H1 (cell line): ENCODE data around the gene CDH12. TPM values are rescaled to one million over a fixed set of nuclear protein-coding genes. Genes with fewer than 3 reads are reported as not detected.

ENCODE experiments used
- CTCF ChIA-PET: fragments of 300-600 bp; sonication (Branson Sonifier 250); formaldehyde crosslinking; loops from one replicate; lab custom pipeline; 2021; ENCODE audit not compliant: partially characterized antibody; lab: Charles Lee
- POLR2A ChIA-PET: fragments of 300-600 bp; sonication (Branson Sonifier 250); formaldehyde crosslinking; loops from one replicate; lab custom pipeline; 2021; ENCODE audit warnings: inconsistent platforms; ENCODE audit not compliant: partially characterized antibody; lab: Charles Lee
- DNase-seq, 2 experiments: peaks; one replicate each; pipeline versions ENCODE4 v3.0.0 to v3.0.0-alpha.2; 2010 to 2022; ENCODE audit warnings: low spot score in 2 of 2, low read depth in 1 of 2, mixed read lengths in 1 of 2
- FAIRE-seq: peaks from 2 replicates; lab custom pipeline; 2011; peaks lifted over from hg19 to GRCh38; lab: Jason Lieb, UNC
- H2AFZ ChIP-seq: 2 replicates; pipeline ENCODE4 v1.8.1; 2012; ENCODE audit warnings: low read length, inconsistent platforms
- H2AK5ac ChIP-seq: 2 replicates; pipeline ENCODE4 v1.6.1; 2013; ENCODE audit warnings: low read depth, low read length
- H2BK120ac ChIP-seq: replicated peaks from 2 replicates; pipeline ENCODE3; 2013; ENCODE audit warnings: low read depth, low read length, inconsistent platforms
- H2BK12ac ChIP-seq: 2 replicates; pipeline ENCODE4 v1.6.1; 2013; ENCODE audit warnings: low read depth, low read length
- H2BK15ac ChIP-seq: 2 replicates; pipeline ENCODE4 v1.6.1; 2013; ENCODE audit warnings: low read length
- H2BK20ac ChIP-seq: 2 replicates; pipeline ENCODE4 v1.6.1; 2013; ENCODE audit warnings: low read length
- H2BK5ac ChIP-seq: 2 replicates; pipeline ENCODE4 v1.6.1; 2013; ENCODE audit warnings: low read depth, low read length
- H3K14ac ChIP-seq: 2 replicates; pipeline ENCODE4 v1.6.1; 2013; ENCODE audit warnings: inconsistent platforms; ENCODE audit not compliant: insufficient read length
- H3K18ac ChIP-seq: 2 replicates; pipeline ENCODE4 v1.6.1; 2013; ENCODE audit warnings: low read length; ENCODE audit errors: extremely low read depth
- H3K23ac ChIP-seq: 2 replicates; pipeline ENCODE4 v1.6.1; 2013; ENCODE audit warnings: inconsistent platforms; ENCODE audit not compliant: insufficient read length
- H3K23me2 ChIP-seq: 2 replicates; pipeline ENCODE4 v1.6.1; 2013; ENCODE audit warnings: low read depth, low read length
- H3K27ac ChIP-seq: 2 replicates; pipeline ENCODE4 v1.6.1; 2011; ENCODE audit warnings: low read depth, low read length, inconsistent platforms
- H3K27me3 ChIP-seq, 4 experiments: replicated peaks in 1 of 4; 1 replicate in 1 of 4; 2 replicates in 3 of 4; pipeline versions ENCODE4 v1.6.1 to v1.8.1; 2011 to 2013; ENCODE audit warnings: low read length in 3 of 4, mild to moderate bottlenecking in 3 of 4, inconsistent platforms in 2 of 4, mixed read lengths in 2 of 4, moderate library complexity in 1 of 4; ENCODE audit not compliant: control insufficient read depth in 3 of 4, insufficient read depth in 3 of 4; ENCODE audit errors: extremely low read depth in 1 of 4
- H3K36me3 ChIP-seq, 4 experiments: 2 replicates each; pipeline versions ENCODE4 v1.6.1 to v1.8.1; 2011 to 2013; ENCODE audit warnings: mild to moderate bottlenecking in 4 of 4, low read length in 3 of 4, moderate library complexity in 2 of 4, control low read depth in 1 of 4, inconsistent platforms in 1 of 4; ENCODE audit not compliant: insufficient read depth in 4 of 4, control insufficient read depth in 2 of 4
- H3K4ac ChIP-seq: replicated peaks from 2 replicates; pipeline ENCODE3; 2013; ENCODE audit warnings: low read length, low read depth, mixed read lengths, inconsistent platforms; ENCODE audit not compliant: insufficient read length
- H3K4me1 ChIP-seq, 4 experiments: replicated peaks in 1 of 4; 1 replicate in 1 of 4; 2 replicates in 3 of 4; pipeline versions ENCODE4 v1.6.1 to v1.8.1; 2011 to 2013; ENCODE audit warnings: low read length in 3 of 4, inconsistent platforms in 2 of 4, mixed read lengths in 1 of 4; ENCODE audit not compliant: insufficient read depth in 4 of 4, control insufficient read depth in 3 of 4
- H3K4me2 ChIP-seq, 2 experiments: 2 replicates each; pipeline versions ENCODE4 v1.6.1 to v1.8.1; 2011 to 2013; ENCODE audit warnings: low read depth in 2 of 2, low read length in 2 of 2, control low read depth in 1 of 2, inconsistent platforms in 1 of 2, mild to moderate bottlenecking in 1 of 2; ENCODE audit not compliant: insufficient read depth in 1 of 2
- H3K4me3 ChIP-seq, 4 experiments: fragments of 200-600, 300-600 bp in 1 of 4; sonication (generic), shearing (Covaris generic), sonication (Bioruptor Twin) in 1 of 4; 2 replicates each; pipeline versions ENCODE4 v1.5.1 to v1.8.1; 2011 to 2016; ENCODE audit warnings: low read length in 4 of 4, low read depth in 3 of 4, control low read depth in 2 of 4, inconsistent platforms in 2 of 4, mild to moderate bottlenecking in 2 of 4, mixed read lengths in 1 of 4, moderate library complexity in 1 of 4; ENCODE audit not compliant: insufficient read depth in 2 of 4; ENCODE audit errors: extremely low read depth in 1 of 4
- H3K56ac ChIP-seq: replicated peaks from 2 replicates; pipeline ENCODE3; 2013; ENCODE audit warnings: low read depth, mild to moderate bottlenecking, mixed read lengths, low read length, inconsistent platforms; ENCODE audit not compliant: insufficient read length
- H3K79me1 ChIP-seq: 2 replicates; pipeline ENCODE4 v1.6.1; 2013; ENCODE audit warnings: low read depth, low read length, control low read depth
- H3K79me2 ChIP-seq, 2 experiments: 2 replicates each; pipeline versions ENCODE4 v1.6.1 to v1.8.1; 2012 to 2013; ENCODE audit warnings: low read length in 2 of 2, mild to moderate bottlenecking in 2 of 2, inconsistent platforms in 1 of 2; ENCODE audit not compliant: insufficient read depth in 2 of 2, control insufficient read depth in 1 of 2
- H3K9ac ChIP-seq, 4 experiments: replicated peaks in 1 of 4; 1 replicate in 1 of 4; 2 replicates in 3 of 4; pipeline versions ENCODE4 v1.6.1 to v1.8.1; 2011 to 2013; ENCODE audit warnings: low read depth in 3 of 4, low read length in 3 of 4, control low read depth in 2 of 4, mild to moderate bottlenecking in 2 of 4, moderate library complexity in 2 of 4, inconsistent platforms in 1 of 4; ENCODE audit errors: extremely low read depth in 1 of 4
- H3K9me3 ChIP-seq, 2 experiments: 2 replicates each; pipeline versions ENCODE4 v1.6.1 to v1.8.1; 2012 to 2013; ENCODE audit warnings: mild to moderate bottlenecking in 2 of 2, moderate library complexity in 2 of 2, control low read depth in 1 of 2, inconsistent platforms in 1 of 2, low read depth in 1 of 2, low read length in 1 of 2, mixed read lengths in 1 of 2; ENCODE audit not compliant: insufficient read depth in 2 of 2
- H4K20me1 ChIP-seq, 2 experiments: replicated peaks in 1 of 2; 2 replicates each; pipeline versions ENCODE3 to v1.8.1; 2011 to 2013; ENCODE audit warnings: inconsistent platforms in 2 of 2, low read length in 2 of 2, mild to moderate bottlenecking in 1 of 2; ENCODE audit not compliant: insufficient read depth in 2 of 2, control insufficient read depth in 1 of 2
- H4K5ac ChIP-seq: 2 replicates; pipeline ENCODE4 v1.6.1; 2013; ENCODE audit warnings: low read length, low read depth, mixed read lengths, inconsistent platforms; ENCODE audit not compliant: insufficient read length
- H4K8ac ChIP-seq: 2 replicates; pipeline ENCODE4 v1.8.0; 2013; ENCODE audit warnings: mild to moderate bottlenecking, moderate library complexity, low read length, inconsistent platforms; ENCODE audit not compliant: insufficient read depth; ENCODE audit errors: extremely low read depth
- H4K91ac ChIP-seq: replicated peaks from 2 replicates; pipeline ENCODE3; 2013; ENCODE audit warnings: low read length, mixed read lengths, inconsistent platforms; ENCODE audit not compliant: insufficient read length
- POU5F1 ChIP-seq: IDR thresholded peaks from 2 replicates; pipeline ENCODE4 v1.6.1; 2011; ENCODE audit warnings: low read depth, mild to moderate bottlenecking, low read length, moderate library complexity
- RXRA ChIP-seq: IDR thresholded peaks from 2 replicates; pipeline ENCODE4 v1.6.1; 2011; ENCODE audit warnings: low read depth, mild to moderate bottlenecking, low read length, moderate library complexity; ENCODE audit not compliant: insufficient read depth
- WGBS, 2 experiments: shearing (Covaris generic) in 1 of 2; methylation state at CpG; one replicate each; pipeline versions ENCODE4 v1.1.6 to v1.1.7; 2013 to 2015; ENCODE audit warnings: low lambda C conversion rate in 2 of 2, mixed read lengths in 2 of 2, inconsistent platforms in 1 of 2, low coverage in 1 of 2, missing lambda C conversion rate in 1 of 2; ENCODE audit not compliant: insufficient replicate concordance in 2 of 2, insufficient coverage in 1 of 2, insufficient read length in 1 of 2; ENCODE audit errors: extremely low coverage in 1 of 2, missing lambda C conversion rate in 1 of 2; 5-methylcytosine and 5-hydroxymethylcytosine counted together
- polyA plus RNA-seq, 7 experiments: library from polyadenylated mRNA; depleted of rRNA in 3 of 7; stranded (reverse) in 5 of 7; unstranded in 2 of 7; fragments of >200 nt in 5 of 7; fragments of 200-250 nt in 2 of 7; gene quantifications; 1 replicate in 5 of 7; 2 replicates in 1 of 7; 4 replicates in 1 of 7; pipeline versions ENCODE4 v1.2.1 to v1.2.3, GENCODE V29; 2011 to 2013; ENCODE audit warnings: missing spikeins in 2 of 7, mixed read lengths in 2 of 7
- total RNA-seq: library from RNA; stranded (reverse); fragmentation: NEBNext Ultra II Directional; extraction: Animal tissue kit (Norgen Biotek cat#: 25700); gene quantifications from 2 replicates; pipeline ENCODE4 v1.2.1, GENCODE V29; 2021

The CDH12 gene
- total and polyA plus RNA-seq, 2 of the 8 experiments (the other 6 are each of a cell fraction or from before 2014, with no cell fraction given), result 0.03 TPM; not detected in 1

- no peak overlapping the region for H3K4ac ChIP-seq
- no peak overlapping the region; the same call in 1 of the 2 replicates for H2AFZ ChIP-seq
- no peaks in the 10 kb centered on the region for H3K9me3 ChIP-seq
- no peaks in the 10 kb centered on the region; the same call in 1 of the 2 replicates for H3K23me2 ChIP-seq
- H3K14ac ChIP-seq, result no peak overlapping the region
- no peak overlapping the region for H2BK12ac ChIP-seq
- no peaks in the 10 kb centered on the region for H3K27me3 ChIP-seq
- no peak overlapping the region for H4K8ac ChIP-seq
- no peaks in the 10 kb centered on the region for H3K36me3 ChIP-seq
- H3K79me2 ChIP-seq, result no peaks in the 10 kb centered on the region
- H3K9ac ChIP-seq, result no peak overlapping the region
- no peak overlapping the region for H3K56ac ChIP-seq
- no peak overlapping the region for H3K23ac ChIP-seq
- WGBS, 2 experiments, result 90% methylated on average over 4 of the region's 4 CpGs; no CpG with 5 or more reads in 1 of the 2 experiments
- H3K4me2 ChIP-seq, result no peak overlapping the region
- no peak overlapping the region for H3K18ac ChIP-seq
- no peak overlapping the region for H2BK20ac ChIP-seq
- no peaks in the 10 kb centered on the region for H3K79me1 ChIP-seq
- H4K5ac ChIP-seq, result no peak overlapping the region
- no peaks in the 10 kb centered on the region for H3K4me1 ChIP-seq
- no peaks in the 10 kb centered on the region for H4K20me1 ChIP-seq
- H2BK15ac ChIP-seq, result no peak overlapping the region
- H4K91ac ChIP-seq, result no peak overlapping the region
- FAIRE-seq (no peak), DNase-seq (no peak)
- H3K4me3 ChIP-seq, result no peak overlapping the region
- H3K27ac ChIP-seq, result no peak overlapping the region
- H2BK5ac ChIP-seq, result no peak overlapping the region
- POLR2A ChIA-PET, result no interaction called here
- TF ChIP-seq POU5F1 (no peak), RXRA (no peak)
- TF ChIP-seq, all 59 proteins: peak for 0
- H2BK120ac ChIP-seq, result no peak overlapping the region
- no peak overlapping the region for H2AK5ac ChIP-seq
- CTCF ChIA-PET, result no interaction called here
These were observed 321.2 kb downstream of the CDH12 start for GRCh38 chr5:22531986-22532385.
